Immature natural killer cell (primary cell): ENCODE results near the gene FCAR. TPM values are rescaled to one million over a fixed set of nuclear protein-coding genes. Genes with fewer than 3 reads are reported as not detected.
A peak's percentile ranks its signal among the peaks of the same experiment; 100 is the strongest.
"Not testable (repeated sequence)": the region's sequence is repeated elsewhere in the genome, so short reads cannot be mapped to it uniquely, and the experiment has no call there.

Source experiments
- DNase-seq, 3 donors: peaks; one replicate each; pipeline ENCODE4 v3.0.0; 2022; ENCODE audit warnings: mixed read lengths in 1 of 3
- H3K27ac Mint-ChIP-seq, 6 donors: one replicate each; pipeline ENCODE4 v1.8.0; 2020; ENCODE audit warnings: mixed read lengths in 6 of 6, mild to moderate bottlenecking in 5 of 6, inconsistent platforms in 4 of 6, moderate library complexity in 3 of 6
- H3K27me3 Mint-ChIP-seq, 3 donors: one replicate each; pipeline ENCODE4 v1.8.0; 2020 to 2021; ENCODE audit warnings: low read depth in 3 of 3, mild to moderate bottlenecking in 3 of 3, mixed read lengths in 3 of 3, moderate library complexity in 3 of 3, inconsistent platforms in 1 of 3
- H3K36me3 Mint-ChIP-seq, 3 donors: one replicate each; pipeline ENCODE4 v1.8.0; 2020; ENCODE audit warnings: mixed read lengths in 3 of 3, inconsistent platforms in 2 of 3, mild to moderate bottlenecking in 2 of 3
- H3K4me1 Mint-ChIP-seq, 2 donors: one replicate each; pipeline ENCODE4 v1.8.0; 2020; ENCODE audit warnings: inconsistent platforms in 2 of 2, mild to moderate bottlenecking in 2 of 2, mixed read lengths in 2 of 2, moderate library complexity in 1 of 2
- H3K4me3 Mint-ChIP-seq, 5 donors: one replicate each; pipeline ENCODE4 v1.8.0; 2020; ENCODE audit warnings: mild to moderate bottlenecking in 5 of 5, mixed read lengths in 5 of 5, inconsistent platforms in 3 of 5, moderate library complexity in 3 of 5
- H3K9me3 Mint-ChIP-seq, 6 donors: one replicate each; pipeline ENCODE4 v1.8.0; 2020; ENCODE audit warnings: mild to moderate bottlenecking in 6 of 6, mixed read lengths in 6 of 6, inconsistent platforms in 4 of 6, moderate library complexity in 3 of 6
- polyA plus RNA-seq, 3 donors: library from polyadenylated mRNA; unstranded; fragments of 300-500 nt; fragmentation: Illumina TruSeq; gene quantifications; one replicate each; pipeline ENCODE4 v1.2.3, GENCODE V29; 2021

The FCAR gene
- polyA plus RNA-seq, 3 donors from 2014 or later: 0.46 TPM; not detected in 2

- Mint-ChIP-seq H3K4me1 (peaks cover 51 to 67% of the 10 kb centered on the region in 2 donors), H3K27me3 (peaks cover 16 to 25% (median 17%) of the 10 kb centered on the region in 3 donors), H3K9me3 (no peaks in the 10 kb centered on the region), H3K27ac (peak overlapping the region; percentile 51 to 77 (median 68)), H3K4me3 (peak overlapping the region in 1 of 5 donors; percentile 40), H3K36me3 (no peaks in the 10 kb centered on the region)
- DNase-seq: no peak
These were observed 28.0 kb downstream of the FCAR start for GRCh38 chr19:54902061-54902460.

DNA sequence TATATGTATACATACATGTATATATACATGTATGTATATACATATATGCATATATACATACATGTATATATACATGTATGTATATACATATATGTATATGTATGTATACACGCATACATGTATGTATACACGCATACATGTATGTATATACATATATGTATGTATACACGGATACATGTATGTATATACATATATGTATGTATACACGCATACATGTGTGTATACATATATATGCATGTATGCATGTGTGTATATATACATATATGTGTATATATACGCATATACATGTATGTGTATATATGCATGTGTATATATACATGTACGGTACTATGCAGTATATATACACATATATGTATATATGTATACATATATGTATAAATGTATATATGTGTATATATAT, 29.3 kb downstream of the FCAR start:
- Mint-ChIP-seq H3K36me3 (no peaks in the 10 kb centered on the region), H3K4me3 (no peak overlapping the region), H3K4me1 (peaks cover 58 to 69% of the 10 kb centered on the region in 2 donors), H3K27ac (peak overlapping the region in 2 of 6 donors; percentile 93 to 100), H3K9me3 (no peaks in the 10 kb centered on the region), H3K27me3 (peaks cover 14 to 28% (median 17%) of the 10 kb centered on the region in 3 donors)
- no peak for DNase-seq

GRCh38 chr19:54904261-54904660, 30.2 kb downstream of the FCAR start:
- peaks cover 14 to 28% (median 17%) of the 10 kb centered on the region in 3 donors for H3K27me3 Mint-ChIP-seq
- peak overlapping the region; percentile 97 to 99 (median 98) for H3K4me3 Mint-ChIP-seq
- not testable (repeated sequence) for H3K9me3 Mint-ChIP-seq, H3K36me3 Mint-ChIP-seq
- peak; percentile 69 to 71 (median 70) for DNase-seq
- H3K27ac Mint-ChIP-seq: peak overlapping the region; percentile 93 to 100 (median 99)
- H3K4me1 Mint-ChIP-seq: peaks cover 62 to 75% of the 10 kb centered on the region in 2 donors

GRCh38 chr19:54905421-54905802, 31.4 kb downstream of the FCAR start:
- Mint-ChIP-seq H3K27ac (peak overlapping the region; percentile 93 to 100 (median 99)), H3K9me3 (no peaks in the 10 kb centered on the region), H3K36me3 (peaks cover 6 to 8% (median 6%) of the 10 kb centered on the region in 3 donors), H3K4me1 (peaks cover 57 to 70% of the 10 kb centered on the region in 2 donors), H3K27me3 (peaks cover 12 to 27% (median 17%) of the 10 kb centered on the region in 3 donors), H3K4me3 (peak overlapping the region; percentile 97 to 99 (median 98))
- DNase-seq: no peak

DNA sequence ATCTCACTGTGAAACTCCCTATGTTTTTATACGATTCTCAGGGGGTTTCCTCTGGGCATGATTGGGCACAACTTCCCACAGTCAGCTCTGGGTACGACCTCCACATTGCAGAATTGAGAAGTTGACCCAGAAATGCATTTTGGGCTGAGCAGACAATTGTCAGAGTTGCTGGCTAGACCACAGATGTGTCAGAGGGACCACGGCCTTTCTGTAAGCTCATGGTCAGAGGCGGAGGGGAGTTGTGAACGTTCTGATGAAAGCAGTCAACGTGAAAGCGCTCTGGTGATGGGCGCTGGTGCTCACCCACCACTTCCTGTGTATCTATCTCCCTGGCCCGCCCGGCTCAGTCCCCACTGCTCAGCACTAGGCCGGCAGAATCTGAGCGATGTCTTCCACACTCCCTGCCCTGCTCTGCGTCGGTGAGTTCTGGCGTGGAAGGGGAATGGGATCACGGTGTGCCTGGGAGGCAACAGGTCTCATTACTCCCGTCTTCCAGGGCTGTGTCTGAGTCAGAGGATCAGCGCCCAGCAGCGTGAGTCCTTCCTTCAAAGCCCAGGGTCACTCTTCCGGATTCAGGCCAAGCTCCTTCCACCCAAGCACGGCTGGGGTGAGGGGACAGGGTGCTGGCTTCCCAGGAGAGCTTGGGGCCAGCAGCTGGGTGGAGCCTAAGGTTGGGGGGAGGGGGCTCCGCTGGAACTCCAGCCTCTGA, 31.9 kb downstream of the FCAR start, which contains the start of gene NCR1:
Gene NCR1, plus strand, starts transcription at position 346 of the 709 bp plus-strand sequence. Its CDS starts 40 bp downstream, at position 386.
- H3K4me1 Mint-ChIP-seq: peaks cover 63 to 71% of the 10 kb centered on the region in 2 donors
- H3K4me3 Mint-ChIP-seq: peak within 1 kb of the TSS; percentile 97 to 99 (median 98)
- peaks cover 11 to 13% (median 11%) of the 10 kb centered on the region in 3 donors for H3K36me3 Mint-ChIP-seq
- no peaks in the 10 kb centered on the region for H3K9me3 Mint-ChIP-seq
- H3K27me3 Mint-ChIP-seq: peaks cover 12 to 27% (median 17%) of the 10 kb centered on the region in 3 donors
- peak; percentile 91 to 92 (median 92) for DNase-seq
- H3K27ac Mint-ChIP-seq: peak within 1 kb of the TSS; percentile 93 to 100 (median 99)

GRCh38 chr19:54906819-54907218, 32.8 kb downstream of the FCAR start:
- DNase-seq: peak; percentile 63 to 67 (median 64)
- Mint-ChIP-seq H3K9me3 (no peaks in the 10 kb centered on the region), H3K36me3 (peaks cover 16 to 19% (median 16%) of the 10 kb centered on the region in 3 donors), H3K27me3 (peaks cover 12 to 27% (median 17%) of the 10 kb centered on the region in 3 donors), H3K4me1 (peaks cover 63 to 72% of the 10 kb centered on the region in 2 donors), H3K4me3 (peak overlapping the region; percentile 97 to 99 (median 98)), H3K27ac (peak overlapping the region; percentile 93 to 100 (median 99))

DNA sequence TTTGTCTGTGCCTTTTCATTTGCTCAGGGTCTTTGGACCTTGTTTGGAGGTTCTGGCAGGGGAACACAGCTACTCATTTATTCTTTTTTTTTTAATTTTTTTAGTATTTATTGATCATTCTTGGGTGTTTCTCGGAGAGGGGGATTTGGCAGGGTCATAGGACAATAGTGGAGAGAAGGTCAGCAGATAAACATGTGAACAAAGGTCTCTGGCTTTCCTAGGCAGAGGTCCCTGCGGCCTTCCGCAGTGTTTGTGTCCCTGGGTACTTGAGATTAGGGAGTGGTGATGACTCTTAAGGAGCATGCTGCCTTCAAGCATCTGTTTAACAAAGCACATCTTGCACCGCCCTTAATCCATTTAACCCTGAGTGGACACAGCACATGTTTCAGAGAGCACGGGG, 33.9 kb downstream of the FCAR start:
- not testable (repeated sequence) for H3K9me3 Mint-ChIP-seq, DNase-seq
- H3K4me1 Mint-ChIP-seq: peaks cover 59 to 72% of the 10 kb centered on the region in 2 donors
- H3K27ac Mint-ChIP-seq: peak overlapping the region in 5 of 6 donors; percentile 56 to 93 (median 64)
- peak overlapping the region in 4 of 5 donors; percentile 27 to 64 (median 61) for H3K4me3 Mint-ChIP-seq
- peaks cover 16 to 26% (median 19%) of the 10 kb centered on the region in 3 donors for H3K36me3 Mint-ChIP-seq
- peaks cover 12 to 27% (median 17%) of the 10 kb centered on the region in 3 donors for H3K27me3 Mint-ChIP-seq

DNA sequence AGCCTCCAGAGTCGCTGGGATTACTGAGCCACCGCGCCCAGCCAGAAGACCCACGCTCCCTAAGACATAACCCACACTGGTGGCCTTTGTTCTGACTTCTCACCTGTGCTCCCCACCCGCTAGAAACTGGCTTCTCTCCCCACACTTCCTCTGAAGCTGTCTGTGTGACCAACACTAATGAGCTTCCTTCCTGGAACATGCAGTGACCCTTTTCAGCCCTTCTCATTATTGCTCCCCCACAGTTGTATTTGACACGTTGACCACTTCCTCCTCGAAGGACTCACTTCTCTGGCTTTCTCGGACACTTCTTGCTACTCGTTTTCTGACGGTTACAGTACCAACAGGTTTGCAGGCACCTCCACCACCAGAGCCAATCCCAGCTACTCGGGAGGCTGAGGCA, 42.8 kb downstream of the FCAR start:
- H3K9me3 Mint-ChIP-seq: no peaks in the 10 kb centered on the region
- H3K4me3 Mint-ChIP-seq: peak overlapping the region; percentile 77 to 90 (median 87)
- H3K27ac Mint-ChIP-seq: peak overlapping the region; percentile 87 to 99 (median 95)
- H3K4me1 Mint-ChIP-seq: peaks cover 80 to 85% of the 10 kb centered on the region in 2 donors
- H3K27me3 Mint-ChIP-seq: peaks cover 14 to 28% (median 23%) of the 10 kb centered on the region in 3 donors
- peak; percentile 82 to 84 (median 84) for DNase-seq
- H3K36me3 Mint-ChIP-seq: peaks cover 5 to 20% (median 8%) of the 10 kb centered on the region in 3 donors

- Mint-ChIP-seq H3K9me3 (no peaks in the 10 kb centered on the region), H3K36me3 (peaks cover 4 to 10% (median 9%) of the 10 kb centered on the region in 3 donors), H3K4me3 (peak overlapping the region in 4 of 5 donors; percentile 9 to 47 (median 35)), H3K27me3 (peaks cover 11 to 28% (median 21%) of the 10 kb centered on the region in 3 donors), H3K4me1 (peaks cover 82 to 88% of the 10 kb centered on the region in 2 donors), H3K27ac (peak overlapping the region; percentile 47 to 99 (median 92))
- no peak for DNase-seq
These were observed 44.5 kb downstream of the FCAR start for GRCh38 chr19:54918499-54918898.

GRCh38 chr19:54919646-54920563, 45.9 kb downstream of the FCAR start:
- H3K4me1 Mint-ChIP-seq: peaks cover 74 to 80% of the 10 kb centered on the region in 2 donors
- H3K27ac Mint-ChIP-seq: peak overlapping the region; percentile 47 to 92 (median 84)
- not testable (repeated sequence) for H3K9me3 Mint-ChIP-seq, H3K36me3 Mint-ChIP-seq
- peaks cover 8 to 26% (median 21%) of the 10 kb centered on the region in 3 donors for H3K27me3 Mint-ChIP-seq
- H3K4me3 Mint-ChIP-seq: peak overlapping the region; percentile 43 to 73 (median 69)
- peak; percentile 50 to 65 (median 58) for DNase-seq

- Mint-ChIP-seq H3K9me3 (no peaks in the 10 kb centered on the region), H3K4me1 (peaks cover 63 to 69% of the 10 kb centered on the region in 2 donors), H3K27me3 (peaks cover 3 to 17% (median 13%) of the 10 kb centered on the region in 3 donors), H3K27ac (peak overlapping the region; percentile 47 to 94 (median 90)), H3K4me3 (peak overlapping the region; percentile 28 to 68 (median 36)), H3K36me3 (peaks cover 9 to 13% (median 12%) of the 10 kb centered on the region in 3 donors)
- peak; percentile 42 to 64 (median 54) for DNase-seq
These were observed 47.0 kb downstream of the FCAR start for GRCh38 chr19:54921082-54921481.

DNA sequence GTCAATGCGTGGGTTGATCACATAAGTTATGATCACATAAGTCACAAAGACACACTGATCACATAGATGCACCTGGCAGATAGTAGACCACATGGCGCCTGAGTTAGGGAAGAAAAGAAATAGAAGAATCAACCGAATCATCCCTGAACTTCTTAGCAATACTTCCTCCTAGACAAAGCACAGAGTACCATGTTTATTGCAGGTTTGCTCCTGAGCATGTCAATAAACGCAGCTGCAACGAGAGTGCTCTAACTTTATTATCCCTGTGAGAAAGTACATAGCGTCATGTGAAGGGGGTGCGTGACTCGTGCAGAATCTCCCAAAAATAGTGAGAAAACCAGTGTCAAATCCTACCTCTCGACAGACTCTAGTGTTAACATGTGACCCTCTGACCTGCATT, 49.2 kb downstream of the FCAR start:
- H3K4me1 Mint-ChIP-seq: peaks cover 42 to 49% of the 10 kb centered on the region in 2 donors

GRCh38 chr19:54928299-54928698, 54.3 kb downstream of the FCAR start:
- DNase-seq: no peak
- Mint-ChIP-seq H3K27ac (peak overlapping the region in 1 of 6 donors; percentile 55), H3K9me3 (peaks cover 3 to 6% (median 5%) of the 10 kb centered on the region in 6 donors), H3K4me1 (peaks cover 4 to 5% of the 10 kb centered on the region in 2 donors), H3K36me3 (peaks cover 10 to 20% (median 17%) of the 10 kb centered on the region in 3 donors), H3K4me3 (no peak overlapping the region), H3K27me3 (no peaks in the 10 kb centered on the region)

More for the DNA sequence above, 49.2 kb downstream of the FCAR start:
- Mint-ChIP-seq H3K9me3 (peaks cover under 1 to 4% (median 3%) of the 10 kb centered on the region in 6 donors), H3K4me3 (no peak overlapping the region), H3K36me3 (peaks cover 11 to 17% (median 16%) of the 10 kb centered on the region in 3 donors), H3K27ac (peak overlapping the region in 4 of 6 donors; percentile 48 to 79 (median 70)), H3K27me3 (peaks cover 0 to 5% (median 4%) of the 10 kb centered on the region in 3 donors)
- no peak for DNase-seq
